Prostate gland (tissue), 2 donors: Measurements from ENCODE around the gene NEXMIF.
"Not testable (repeated sequence)": the region's sequence is repeated elsewhere in the genome, so short reads cannot be mapped to it uniquely, and the experiment has no call there.

Source experiments
- CTCF ChIP-seq, 4 experiments: fragments of 200-600 bp in 2 of 4; fragments of 450-650 bp in 2 of 4; sonication (generic) in 2 of 4; IDR thresholded peaks; 1 replicate in 3 of 4; 2 replicates in 1 of 4; pipeline ENCODE4 v1.5.1; 2016 to 2019; ENCODE audit warnings: antibody characterized with exemption in 4 of 4, mild to moderate bottlenecking in 2 of 4, moderate library complexity in 2 of 4
- POLR2A ChIP-seq: fragments of 450-650 bp; IDR thresholded peaks from one replicate; pipeline ENCODE4 v1.6.1; 2016; ENCODE audit warnings: antibody characterized with exemption, mild to moderate bottlenecking
- POLR2AphosphoS5 ChIP-seq: sonication (generic); formaldehyde crosslinking; IDR thresholded peaks from one replicate; pipeline ENCODE4 v1.6.1; 2017; ENCODE audit warnings: antibody characterized with exemption

GRCh38 chrX:74819797-74820196, 105.5 kb downstream of the NEXMIF start:
- TF ChIP-seq CTCF (IDR thresholded peaks at IDR 0.05); POLR2AphosphoS5; POLR2A: not testable (repeated sequence)
